OCI-LY7 (cell line): ENCODE data around the gene TIGAR.

ENCODE experiments used
- CTCF ChIP-seq: fragments of 200-600 bp; sonication (generic); conservative IDR thresholded peaks from 2 replicates; pipeline ENCODE4 v1.5.1; 2014; ENCODE audit warnings: mild to moderate bottlenecking, antibody characterized with exemption, low read length, moderate library complexity, mixed read lengths
- EZH2phosphoT487 ChIP-seq: fragments of 200-600 bp; sonication (generic); IDR thresholded peaks from 2 replicates; pipeline ENCODE4 v1.6.1; 2018; ENCODE audit warnings: low read depth, borderline replicate concordance, mild to moderate bottlenecking, mixed run types, antibody characterized with exemption, low read length, moderate library complexity, mixed read lengths

- TF ChIP-seq CTCF (no peak), EZH2phosphoT487 (no peak)
Observed at GRCh38 chr12:4283512-4284255, 37.3 kb upstream of the TIGAR start.
